Ishikawa (cell line): ENCODE data around the gene MACROD2.
A peak's percentile ranks its signal among the peaks of the same experiment; 100 is the strongest.

Source experiments
- CEBPB ChIP-seq: IDR thresholded peaks from 2 replicates; pipeline ENCODE4 v1.6.1; 2012
- EGR1 ChIP-seq: IDR thresholded peaks from 2 replicates; pipeline ENCODE4 v1.6.1; 2012
- EP300 ChIP-seq: IDR thresholded peaks from 2 replicates; pipeline ENCODE4 v1.6.1; 2012; ENCODE audit warnings: borderline replicate concordance
- NFIC ChIP-seq: IDR thresholded peaks from 2 replicates; pipeline ENCODE4 v1.6.1; 2012
- RAD21 ChIP-seq: IDR thresholded peaks from 2 replicates; pipeline ENCODE4 v1.6.1; 2012; ENCODE audit warnings: low read depth
- TCF12 ChIP-seq: IDR thresholded peaks from 2 replicates; pipeline ENCODE4 v1.6.1; 2012; ENCODE audit warnings: low read depth
- ZBTB7A ChIP-seq: IDR thresholded peaks from 2 replicates; pipeline ENCODE4 v1.6.1; 2012; ENCODE audit warnings: low read depth
- TF ChIP-seq, protein P1 (sequence below): IDR thresholded peaks from 2 replicates; pipeline ENCODE4 v1.6.1; 2012
- TF ChIP-seq, protein P2 (sequence below): IDR thresholded peaks from 2 replicates; pipeline ENCODE4 v1.6.1; 2012

DNA sequence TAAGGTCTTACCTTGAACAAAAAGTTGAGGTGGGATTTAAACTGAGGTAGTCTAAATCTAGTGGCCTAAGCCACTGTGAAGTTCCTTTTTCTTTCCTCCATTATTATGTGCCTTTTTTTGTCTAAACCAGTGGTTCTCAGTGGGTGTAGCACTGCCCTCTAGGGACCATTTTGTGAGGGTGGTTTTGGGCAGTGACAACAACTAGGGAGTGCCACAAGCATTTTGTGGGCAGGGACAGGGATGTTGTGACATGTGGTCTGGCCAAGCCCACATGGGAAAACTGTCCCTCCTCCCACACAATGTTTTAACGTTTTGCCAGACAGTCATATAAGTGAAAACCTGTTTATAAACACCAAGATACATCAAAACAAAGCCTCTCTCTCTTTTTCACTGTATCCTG is 1241.5 kb downstream of the MACROD2 start:
- TF ChIP-seq TCF12, result no peak
- no peak for TF ChIP-seq EP300
- TF ChIP-seq, protein P1, sequence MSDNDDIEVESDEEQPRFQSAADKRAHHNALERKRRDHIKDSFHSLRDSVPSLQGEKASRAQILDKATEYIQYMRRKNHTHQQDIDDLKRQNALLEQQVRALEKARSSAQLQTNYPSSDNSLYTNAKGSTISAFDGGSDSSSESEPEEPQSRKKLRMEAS, result no peak
- no peak for TF ChIP-seq CEBPB
- TF ChIP-seq ZBTB7A, result no peak
- no peak for TF ChIP-seq NFIC
- TF ChIP-seq RAD21, result peak; percentile 85
- TF ChIP-seq EGR1, result no peak
- TF ChIP-seq, protein P2, sequence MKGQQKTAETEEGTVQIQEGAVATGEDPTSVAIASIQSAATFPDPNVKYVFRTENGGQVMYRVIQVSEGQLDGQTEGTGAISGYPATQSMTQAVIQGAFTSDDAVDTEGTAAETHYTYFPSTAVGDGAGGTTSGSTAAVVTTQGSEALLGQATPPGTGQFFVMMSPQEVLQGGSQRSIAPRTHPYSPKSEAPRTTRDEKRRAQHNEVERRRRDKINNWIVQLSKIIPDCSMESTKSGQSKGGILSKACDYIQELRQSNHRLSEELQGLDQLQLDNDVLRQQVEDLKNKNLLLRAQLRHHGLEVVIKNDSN, result no peak
